Measurements from ENCODE around the gene ADAM19.

The ADAM19 gene

DNA sequence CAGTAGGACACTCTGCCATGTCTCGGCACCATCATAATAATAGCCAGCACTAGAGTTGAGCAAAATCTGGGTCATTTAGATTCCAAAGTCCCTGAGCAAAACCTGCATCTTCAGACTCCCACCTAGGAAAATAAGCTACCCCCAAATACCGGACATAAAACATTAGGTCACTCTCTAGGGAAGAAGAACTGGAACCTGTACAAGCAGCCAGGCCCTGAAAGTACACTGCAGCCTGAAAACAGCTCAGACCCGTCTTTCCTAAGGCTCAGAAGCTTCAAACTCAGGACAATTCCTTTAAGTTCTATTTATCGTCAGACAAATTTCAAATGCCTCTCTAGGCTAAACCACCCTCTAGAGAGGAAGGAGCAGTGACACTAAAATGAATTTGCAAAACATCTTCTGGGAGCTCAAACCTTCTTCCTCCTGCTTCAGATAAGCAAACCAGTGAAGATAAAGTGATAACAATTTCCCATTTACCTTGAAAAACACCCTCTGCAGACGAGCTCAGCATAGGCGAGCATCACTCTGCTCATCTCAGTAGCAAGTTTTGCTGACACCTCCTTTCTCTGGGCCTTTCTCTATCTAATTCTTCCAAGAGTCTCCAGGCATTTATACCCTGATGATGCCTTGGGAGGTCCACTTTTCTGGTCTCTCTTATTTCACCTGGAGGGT, 34.0 kb downstream of the ADAM19 start:
- no peak for TF ChIP-seq CTCF (IDR thresholded peaks at IDR 0.05; ENCODE audit: extremely low read depth, missing control alignments)
- DNase-seq (ENCODE audit: low spot score) = no peak

- DNase-seq (ENCODE audit: low spot score) = peak; percentile 79
- TF ChIP-seq CTCF (IDR thresholded peaks at IDR 0.05; ENCODE audit: extremely low read depth, missing control alignments) = no peak
These were observed 34.7 kb downstream of the ADAM19 start for GRCh38 chr5:157540707-157541446.

- no peak for DNase-seq (ENCODE audit: low spot score)
- no peak for TF ChIP-seq CTCF (IDR thresholded peaks at IDR 0.05; ENCODE audit: extremely low read depth, missing control alignments)
These were observed 35.5 kb downstream of the ADAM19 start for GRCh38 chr5:157540124-157540523.

GRCh38 chr5:157539503-157540022, 36.0 kb downstream of the ADAM19 start:
- no peak for TF ChIP-seq CTCF (IDR thresholded peaks at IDR 0.05; ENCODE audit: extremely low read depth, missing control alignments)
- no peak for DNase-seq (ENCODE audit: low spot score)

DNA sequence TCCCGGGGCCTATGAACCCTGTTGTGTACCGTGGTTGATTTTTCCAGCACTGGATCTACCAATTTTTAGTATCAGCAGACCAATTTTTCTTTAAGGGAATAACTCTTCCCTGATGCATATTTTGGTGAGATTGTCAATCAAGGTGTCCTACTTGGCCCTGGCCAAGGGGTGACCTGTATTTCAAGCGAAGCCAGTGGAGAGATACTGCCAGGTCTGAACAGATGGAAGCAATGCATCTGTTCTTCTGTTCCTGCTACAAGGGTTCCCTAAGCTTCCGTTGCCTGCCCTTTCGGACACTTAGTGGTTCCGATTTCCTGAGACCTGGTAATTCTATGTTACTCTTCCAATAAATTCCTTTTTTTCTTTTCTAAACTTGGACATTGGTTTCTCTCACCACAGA, 37.3 kb downstream of the ADAM19 start:
- DNase-seq (ENCODE audit: low spot score) = no peak
- TF ChIP-seq CTCF (IDR thresholded peaks at IDR 0.05; ENCODE audit: extremely low read depth, missing control alignments) = no peak

- no peak for DNase-seq (ENCODE audit: low spot score)
- TF ChIP-seq CTCF (IDR thresholded peaks at IDR 0.05; ENCODE audit: extremely low read depth, missing control alignments) = no peak
These were observed 40.3 kb downstream of the ADAM19 start for GRCh38 chr5:157535042-157535865.

Data from GM20000 (cell line).